Head of caudate nucleus (tissue), 42 donors: ENCODE results near the gene NFE2L2.
"Not testable (repeated sequence)": the region's sequence is repeated elsewhere in the genome, so short reads cannot be mapped to it uniquely, and the experiment has no call there.

Experiments
- DNase-seq, 42 donors: peaks; one replicate each; pipeline versions ENCODE4 v3.0.0 to v3.0.0-alpha.2; 2020 to 2021; ENCODE audit warnings: mixed read lengths in 7 of 42
- intact Hi-C: fragments of 100-400 bp; cut with DNase I; formaldehyde crosslinking; loops from one replicate; pipeline ENCODE4 v1.15.0; 2022

NFE2L2 gene

DNA sequence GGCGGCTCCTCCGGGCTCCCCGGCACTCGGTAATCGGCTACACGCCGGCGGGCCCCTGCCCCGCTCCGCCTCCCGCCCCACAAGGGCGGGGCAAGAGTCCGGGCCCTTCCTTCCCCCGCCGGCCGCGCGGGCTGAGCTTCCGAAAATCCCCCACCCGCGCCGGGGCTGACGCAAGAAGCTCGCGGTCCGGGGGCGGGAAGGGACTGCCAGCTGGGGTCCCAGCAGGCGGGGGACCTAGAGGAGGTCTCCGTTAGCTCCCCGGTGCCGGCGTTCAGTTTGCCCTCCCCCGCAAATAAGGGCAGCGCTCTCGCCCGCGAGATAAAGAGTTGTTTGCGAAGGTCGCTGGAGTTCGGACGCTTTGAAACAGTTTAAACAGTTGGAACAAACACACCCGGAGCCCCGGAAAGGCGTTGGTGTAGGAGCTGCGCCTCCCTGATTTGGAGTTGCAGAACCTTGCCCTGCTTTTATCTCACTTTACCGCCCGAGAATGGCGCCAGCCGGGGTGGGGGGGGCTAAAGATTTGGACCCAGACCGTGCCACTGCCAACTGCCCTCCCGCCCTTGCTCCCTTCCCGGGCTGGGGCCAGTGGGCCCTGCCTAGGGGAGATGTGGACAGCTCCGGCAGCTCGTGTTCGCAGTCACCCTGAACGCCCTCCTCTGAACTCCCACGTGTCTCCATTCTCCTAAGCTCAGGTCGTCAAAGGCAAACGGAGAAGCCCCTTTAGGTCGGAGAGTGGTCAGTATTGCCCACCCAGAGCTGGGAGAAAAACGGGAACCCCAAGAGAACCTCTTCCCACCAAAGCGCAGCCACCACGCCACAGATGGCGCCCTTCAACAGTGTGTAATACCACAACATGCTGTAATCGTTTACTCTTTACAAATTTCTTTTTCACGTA, at the start of gene NFE2L2:
TSS of gene NFE2L2 (minus strand) at position 35 of the 895 bp plus-strand sequence. CDS start 151 bp downstream, outside the sequence.
- intact Hi-C loops = loop anchor here (1.0 to 10.0 kb wide), 4 partner anchors 53 to 130 kb away; partner anchors contain the start of genes AGPS and HNRNPA3
- DNase-seq = peak; percentile 68 to 97 (median 92)

DNA sequence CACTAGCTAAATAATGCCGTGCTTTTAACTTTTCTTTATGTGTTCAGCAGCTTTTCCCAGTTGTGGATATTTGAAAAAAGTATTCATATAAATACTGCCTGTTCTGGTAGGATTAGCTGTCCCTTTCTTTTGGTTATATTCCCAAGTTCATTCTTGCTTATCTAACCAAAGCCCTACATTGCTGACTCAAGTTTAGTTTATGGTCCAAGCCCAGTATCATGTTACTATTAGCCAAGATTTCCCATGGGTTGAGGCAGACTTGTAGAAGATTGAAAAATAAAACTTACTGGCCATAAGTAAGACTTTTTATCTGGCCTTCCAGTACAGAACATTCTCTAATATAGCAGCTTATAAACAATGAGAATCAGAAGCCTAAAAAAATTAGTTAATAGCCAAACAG, 49.7 kb upstream of the NFE2L2 start:
- intact Hi-C loops = no loop called here
- DNase-seq = no peak

DNA sequence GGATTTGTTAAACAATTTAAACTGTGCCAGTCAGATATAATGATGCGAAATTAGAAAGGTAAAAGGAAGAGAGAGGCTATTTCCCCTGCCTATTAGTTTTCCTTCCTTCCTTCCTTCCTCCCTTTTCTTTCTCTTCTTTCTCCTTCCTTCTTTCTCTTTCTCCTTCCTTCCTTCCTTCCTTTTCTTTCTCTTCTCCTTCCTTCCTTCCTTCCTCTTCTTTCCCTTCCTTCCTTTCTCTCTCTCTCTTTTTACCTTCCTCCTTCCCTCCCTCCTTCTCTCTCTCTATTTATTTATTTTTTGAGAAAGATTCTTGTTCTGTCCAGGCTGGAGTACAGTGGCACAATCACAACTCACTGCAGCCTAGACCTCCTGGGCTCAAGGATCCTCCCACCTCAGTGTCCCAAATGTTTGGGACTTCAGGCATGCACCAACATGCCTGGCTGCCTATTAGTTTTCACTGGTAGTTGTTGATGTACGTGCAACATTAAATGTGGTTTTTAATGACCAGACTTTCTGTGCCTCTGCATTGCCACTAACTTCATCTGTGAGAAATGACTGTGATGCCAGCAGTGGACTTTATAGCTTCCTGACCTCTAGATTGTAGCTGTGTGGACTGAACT, 48.7 kb upstream of the NFE2L2 start:
- DNase-seq = no peak
- intact Hi-C loops = no loop called here

DNA sequence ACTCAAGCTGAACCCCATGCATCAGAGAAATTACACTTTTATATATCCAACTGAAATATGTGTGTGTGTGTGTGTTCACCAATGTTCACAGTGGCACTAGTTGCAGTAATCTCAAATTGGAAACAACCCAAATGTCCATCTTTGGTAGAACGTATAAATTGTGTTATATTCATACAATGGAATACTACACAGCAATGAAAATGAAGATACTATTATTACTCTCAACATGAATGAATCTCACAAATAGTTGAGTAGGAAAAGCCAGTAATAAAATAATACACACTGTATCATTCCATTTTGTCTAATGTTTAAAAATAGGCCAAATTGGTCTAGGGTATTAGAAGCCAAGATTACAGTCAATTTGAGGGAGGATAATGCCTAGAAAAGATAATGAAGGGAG, 48.0 kb upstream of the NFE2L2 start:
- DNase-seq = no peak
- intact Hi-C loops = no loop called here

DNA sequence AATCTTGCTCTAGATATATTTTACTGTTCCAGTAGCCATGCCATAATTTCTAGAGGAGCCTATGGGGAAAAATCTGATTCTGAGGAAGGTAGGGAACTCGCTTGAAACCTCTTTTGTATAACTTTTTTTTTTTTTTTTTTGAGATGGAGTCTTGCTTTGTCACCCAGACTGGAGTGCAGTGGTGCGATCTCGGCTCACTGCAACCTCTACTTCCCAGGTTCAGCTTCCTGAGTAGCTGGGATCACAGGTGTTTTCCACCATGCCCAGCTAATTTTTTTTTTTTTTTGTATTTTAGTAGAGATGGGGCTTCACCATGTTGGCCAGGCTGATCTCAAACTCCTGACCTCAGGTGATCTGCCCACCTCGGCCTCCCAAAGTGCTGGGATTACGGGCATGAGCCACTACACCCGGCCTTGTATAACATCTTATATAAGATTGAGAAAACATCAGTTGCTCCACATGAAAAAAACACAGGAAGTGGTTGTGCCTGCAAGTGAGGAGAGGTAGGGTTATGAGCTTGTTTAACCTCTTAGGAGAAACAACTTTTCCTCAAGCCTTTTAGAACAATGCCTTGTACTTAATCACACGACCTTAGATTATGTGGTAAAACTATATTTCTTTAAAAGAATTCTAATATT, 45.3 kb upstream of the NFE2L2 start:
- intact Hi-C loops, DNase-seq: not testable (repeated sequence)

DNA sequence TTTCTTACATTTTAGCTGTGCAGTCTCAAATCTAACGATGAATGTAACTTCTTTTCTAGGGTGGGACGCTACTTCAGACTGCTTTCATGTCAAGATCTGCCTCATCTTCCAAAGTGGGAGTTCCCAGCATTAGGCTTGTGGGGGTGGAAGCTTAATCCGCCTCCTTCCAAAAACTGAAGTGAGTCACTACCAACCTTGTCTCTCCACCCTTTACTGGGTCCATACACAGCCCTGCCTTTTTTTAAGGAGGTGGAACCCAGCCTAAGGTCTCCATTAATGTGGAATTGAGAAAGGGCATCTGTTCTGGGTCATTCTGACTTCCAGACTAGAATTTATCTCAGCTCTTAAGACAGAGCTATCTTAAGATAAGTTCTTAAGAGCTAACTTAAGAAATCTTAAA, 42.0 kb upstream of the NFE2L2 start:
- peak in 28 of 42 donors; percentile 22 to 82 (median 42) for DNase-seq
- intact Hi-C loops = no loop called here

DNA sequence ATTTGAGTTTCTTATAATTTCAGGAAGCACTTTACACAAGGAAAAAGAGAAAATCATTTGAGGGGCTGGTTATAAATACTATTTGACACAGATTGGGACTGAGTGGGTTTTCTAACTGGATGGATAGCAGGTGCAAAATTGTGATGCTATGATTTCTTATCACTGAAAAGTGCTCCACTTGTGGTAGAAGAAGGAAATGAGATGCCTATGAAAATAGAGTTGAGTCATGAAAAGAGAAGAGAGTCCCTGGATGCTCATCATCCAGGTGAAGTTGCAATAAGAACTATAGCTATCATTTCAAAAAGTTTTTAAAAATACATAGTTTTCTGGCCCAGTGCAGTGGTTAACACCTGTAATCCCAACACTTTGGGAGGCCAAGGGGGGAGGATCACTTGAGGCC, 39.4 kb upstream of the NFE2L2 start:
- intact Hi-C loops = no loop called here
- no peak for DNase-seq

DNA sequence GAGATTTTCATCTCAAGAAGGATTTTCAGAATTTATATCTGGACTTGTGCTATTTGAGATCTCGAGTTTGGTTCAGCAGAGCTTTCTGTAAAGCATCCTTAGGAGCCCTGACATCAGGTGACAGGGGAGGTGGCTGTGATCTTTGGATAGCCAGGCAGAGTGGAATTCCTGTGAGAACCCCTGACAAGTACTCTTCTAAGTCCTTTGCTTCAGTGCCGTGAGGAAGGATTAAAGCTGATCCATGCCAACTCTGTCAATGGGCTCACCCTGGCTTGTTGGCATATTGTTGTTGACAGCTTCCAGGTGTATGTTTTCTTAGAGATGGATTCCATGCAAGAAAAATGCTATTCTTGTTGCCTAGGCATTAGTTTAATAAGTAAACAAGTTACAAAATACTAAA, 38.0 kb upstream of the NFE2L2 start:
- intact Hi-C loops = no loop called here
- no peak for DNase-seq

DNA sequence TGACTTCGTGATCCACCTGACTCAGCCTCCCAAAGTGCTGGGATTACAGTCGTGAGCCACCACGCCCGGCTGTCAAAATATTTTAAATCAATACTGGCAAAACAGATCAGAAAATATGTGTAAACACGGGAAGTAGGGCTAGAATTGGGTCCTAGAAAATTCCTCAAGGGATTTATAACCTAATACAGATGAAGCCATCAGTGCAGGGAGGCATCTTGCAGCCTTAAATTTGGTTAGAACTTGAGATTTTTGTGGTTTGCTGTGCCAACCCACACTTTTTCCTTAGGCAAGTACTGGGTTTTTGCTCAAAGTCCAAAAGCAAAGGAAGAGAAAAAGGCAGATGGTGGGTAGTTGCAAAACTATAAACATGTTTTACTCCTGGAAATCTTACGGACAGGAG, 33.7 kb upstream of the NFE2L2 start:
- DNase-seq = no peak
- intact Hi-C loops = no loop called here

DNA sequence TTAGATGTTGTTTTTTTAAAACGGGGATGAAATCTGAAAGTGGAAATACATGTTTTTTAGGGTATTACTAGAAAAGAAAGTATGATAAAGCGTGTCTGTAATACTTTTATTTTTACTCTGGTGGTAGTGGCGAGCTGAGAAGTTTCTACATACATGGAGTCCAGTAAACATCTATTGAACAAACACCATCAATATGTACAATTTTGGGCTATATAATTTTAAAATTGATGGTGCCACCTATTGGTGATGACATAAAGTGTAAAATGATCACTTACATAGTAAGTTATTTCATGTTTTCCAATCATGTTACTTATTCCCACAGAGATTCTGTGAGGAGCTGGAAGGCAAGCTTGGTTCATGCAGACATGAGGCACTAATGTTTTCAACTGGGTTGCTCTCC, 31.5 kb upstream of the NFE2L2 start:
- DNase-seq = no peak
- intact Hi-C loops = no loop called here

DNA sequence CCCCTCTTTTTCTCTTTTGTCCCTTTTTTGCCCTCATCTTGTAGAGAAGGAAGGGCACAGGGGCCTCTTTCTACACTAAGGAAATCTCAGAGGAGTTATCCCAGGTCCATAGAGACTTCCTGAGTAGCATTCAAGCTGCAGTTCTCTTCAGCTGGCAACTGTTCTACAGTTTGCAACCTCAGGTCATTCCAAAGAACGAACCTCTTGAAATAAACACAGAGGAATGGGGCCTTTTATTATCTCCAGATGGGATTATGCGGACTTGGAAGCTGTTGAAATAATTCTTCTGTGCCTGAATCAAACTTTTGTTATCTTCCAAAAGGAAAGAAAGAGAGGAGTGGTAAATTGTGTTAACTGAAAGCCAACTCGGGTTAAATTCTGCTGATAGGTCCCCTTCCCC, 31.0 kb upstream of the NFE2L2 start:
- DNase-seq = no peak

DNA sequence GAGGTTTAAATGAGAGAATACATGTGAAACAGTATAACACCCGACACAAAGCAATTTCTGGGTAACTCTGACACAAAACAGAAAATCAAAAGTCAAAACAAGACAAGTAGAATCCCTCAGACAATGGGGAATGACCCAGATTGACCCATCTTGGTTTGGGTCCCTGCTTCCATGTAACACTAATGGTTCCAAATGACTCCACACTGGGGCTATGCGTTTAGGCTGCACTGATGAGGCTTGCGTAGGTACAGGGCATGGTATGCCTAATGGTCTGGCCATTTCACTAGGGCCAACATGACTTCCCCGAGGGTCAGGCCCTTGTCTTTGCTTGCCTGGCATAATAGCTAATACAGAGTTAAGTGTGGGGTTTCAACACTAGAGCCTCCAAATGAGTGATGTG, 27.2 kb upstream of the NFE2L2 start:
- DNase-seq = no peak
- intact Hi-C loops = no loop called here

More for the DNA sequence above, 31.0 kb upstream of the NFE2L2 start:
- intact Hi-C loops = no loop called here

DNA sequence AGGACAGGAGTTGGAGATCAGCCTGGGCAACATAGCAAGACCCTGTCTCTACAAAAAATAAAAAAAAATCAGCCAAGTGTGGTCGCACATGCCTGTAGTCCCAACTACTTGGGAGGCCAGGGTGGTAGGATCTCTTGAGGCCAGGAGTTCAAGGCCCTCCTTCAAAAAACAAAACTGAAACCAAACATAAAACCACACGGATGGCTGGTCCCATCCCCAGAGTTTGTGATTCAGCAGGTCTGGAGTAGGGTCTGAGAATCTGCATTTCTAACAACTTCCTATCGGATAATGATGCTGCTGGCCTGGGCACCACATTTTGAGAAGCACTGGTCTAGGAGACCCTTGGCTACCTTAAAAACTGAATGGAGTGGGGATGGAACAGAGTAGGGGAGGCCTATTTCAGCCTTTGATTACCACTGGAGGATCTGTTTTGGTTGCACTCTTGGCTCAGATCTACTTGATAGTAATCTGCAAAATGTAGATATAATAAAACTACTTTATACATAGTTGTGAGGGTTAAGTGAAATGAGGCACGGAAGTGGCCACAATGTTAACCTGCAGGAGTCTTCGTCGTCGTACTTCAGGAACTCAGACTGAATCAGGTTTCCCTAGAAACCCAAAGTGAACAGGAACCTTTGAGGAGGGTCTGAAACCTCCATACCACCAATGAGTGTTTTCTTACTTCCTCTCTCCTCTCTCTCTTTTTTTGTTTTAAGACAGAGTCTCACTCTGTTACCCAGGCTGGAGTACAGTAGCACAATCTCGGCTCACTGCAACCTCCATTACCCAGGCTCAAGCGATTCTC, 25.5 kb upstream of the NFE2L2 start:
- intact Hi-C loops = no loop called here
- no peak for DNase-seq

DNA sequence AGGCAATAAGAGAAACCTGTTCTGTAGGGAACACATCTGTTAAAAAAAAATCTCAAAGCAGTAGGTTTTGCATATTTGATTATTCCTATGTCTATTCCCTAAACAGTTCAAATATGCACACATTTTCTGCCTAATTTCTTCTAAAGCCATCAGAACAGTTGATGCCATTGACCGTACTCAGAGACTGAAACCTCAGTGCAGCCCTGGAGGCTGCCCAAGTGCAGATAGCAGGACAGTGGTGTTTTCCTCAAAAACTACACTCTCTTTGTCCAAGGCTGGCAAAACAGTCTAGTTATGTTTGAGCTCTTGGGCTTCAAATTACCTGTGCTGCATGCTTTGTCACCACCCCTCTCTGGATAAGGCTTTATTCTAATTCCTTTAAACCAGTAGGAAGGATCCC, 23.3 kb upstream of the NFE2L2 start:
- DNase-seq = no peak
- intact Hi-C loops = no loop called here

DNA sequence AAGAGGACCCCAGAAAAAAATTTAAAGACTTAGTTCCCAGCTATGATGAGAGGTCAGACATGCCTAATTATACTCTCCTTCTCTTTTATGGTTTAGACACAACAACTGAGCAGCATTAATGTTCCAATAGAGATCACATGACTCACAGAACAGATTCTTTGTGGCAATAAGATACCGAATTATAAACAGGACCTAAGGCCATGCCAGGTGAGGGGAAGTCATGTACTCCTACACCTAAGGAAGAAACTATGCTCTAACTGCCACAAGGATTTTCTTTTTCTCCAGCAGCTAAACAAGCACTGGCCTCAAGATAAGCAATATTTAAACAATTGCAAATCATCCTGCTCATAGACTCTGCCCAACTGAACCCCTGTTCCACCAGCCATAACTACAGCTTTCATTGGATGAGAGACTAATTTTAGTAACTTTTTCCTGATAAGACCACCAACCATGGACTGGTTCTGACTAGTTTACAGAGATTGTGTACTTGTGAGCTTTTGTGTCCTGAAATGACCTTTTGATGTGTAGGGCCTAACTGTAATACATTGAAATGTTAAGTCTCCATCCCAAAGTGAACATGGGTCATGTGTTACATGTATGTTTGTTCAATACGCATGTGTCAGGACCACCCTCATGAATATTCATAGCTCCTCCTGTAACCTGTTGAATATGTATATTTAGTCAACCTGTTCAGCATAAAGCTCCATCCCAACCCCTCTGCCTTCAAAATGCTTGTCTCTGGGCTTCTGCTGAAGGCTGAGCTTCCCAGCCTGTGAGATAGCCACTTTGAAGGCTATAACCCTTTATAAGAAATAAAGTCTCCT, 21.6 kb upstream of the NFE2L2 start:
- intact Hi-C loops = no loop called here
- DNase-seq = no peak

DNA sequence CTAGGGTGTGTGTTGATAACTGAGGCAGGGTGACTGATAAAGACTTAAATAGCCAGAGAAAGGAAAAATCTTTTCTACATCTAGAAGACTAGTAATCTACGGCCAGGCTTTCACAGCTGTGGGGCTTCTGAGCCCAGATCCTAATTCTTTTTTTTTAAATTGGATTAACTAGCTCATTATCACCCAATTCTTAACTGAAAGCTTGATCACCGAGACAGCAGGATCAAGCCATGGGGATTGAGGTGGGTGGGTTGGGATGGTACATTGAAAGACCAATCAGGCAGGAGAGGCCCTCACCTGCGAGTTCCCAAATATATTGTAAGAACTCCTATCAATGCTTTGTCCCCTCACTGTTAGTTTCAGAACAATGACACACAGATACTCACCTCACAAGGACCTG, 20.0 kb upstream of the NFE2L2 start:
- no peak for DNase-seq
- intact Hi-C loops = no loop called here

DNA sequence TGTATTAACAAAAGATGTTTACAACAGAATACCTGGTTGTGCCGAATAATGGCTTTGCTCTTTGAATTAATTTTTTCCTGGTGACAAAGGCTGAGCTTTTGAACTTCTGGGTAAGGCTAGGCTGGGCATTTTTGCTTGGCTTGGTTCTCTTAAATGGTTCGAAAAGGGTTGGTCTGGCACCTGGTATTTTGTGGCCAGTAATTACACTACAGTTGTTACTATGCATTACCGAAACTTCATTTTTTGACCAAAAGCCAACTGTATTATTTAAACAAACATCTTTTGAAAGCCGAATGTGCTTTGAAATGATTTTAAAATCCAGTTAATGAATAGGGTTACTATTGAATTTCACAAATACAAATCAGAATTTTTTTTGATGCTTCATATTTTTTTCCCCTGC, 19.4 kb upstream of the NFE2L2 start:
- intact Hi-C loops = no loop called here
- no peak for DNase-seq

DNA sequence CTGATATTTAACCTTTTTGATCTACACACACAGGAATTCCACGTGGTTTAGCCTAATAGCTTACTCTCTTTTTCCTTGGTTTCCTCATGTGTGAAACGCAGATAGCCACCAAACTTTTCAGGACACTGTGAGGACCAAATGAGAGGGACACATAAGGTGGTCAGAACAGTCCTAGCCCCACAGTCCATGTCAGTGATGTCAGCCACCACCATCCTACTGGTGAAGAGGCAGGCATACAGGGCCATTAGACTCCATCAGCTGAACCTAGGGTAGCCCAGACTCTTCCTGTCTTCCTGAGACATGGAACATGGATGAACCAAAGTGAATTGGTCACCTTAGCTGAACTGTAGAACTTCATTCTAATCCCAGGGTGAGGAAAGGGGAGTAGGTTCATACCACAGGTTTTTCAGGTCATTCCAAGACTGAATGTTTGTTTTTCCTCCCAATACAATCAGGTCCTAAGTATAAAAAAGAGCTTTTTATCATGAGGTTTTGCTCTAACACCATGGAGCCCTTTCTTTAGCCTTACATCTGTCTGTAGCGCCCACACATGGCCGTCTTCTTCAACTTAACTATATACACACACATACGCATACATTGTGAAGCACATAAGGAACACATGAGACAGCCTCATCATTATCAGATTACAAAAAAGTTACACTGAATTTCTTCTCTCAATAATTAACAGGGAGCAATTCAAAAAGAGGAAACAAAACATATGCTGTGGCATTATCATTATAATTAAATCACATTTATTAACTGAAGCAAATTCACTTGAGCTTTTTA, 18.5 kb upstream of the NFE2L2 start:
- intact Hi-C loops = no loop called here

More for the DNA sequence above, 18.5 kb upstream of the NFE2L2 start:
- no peak for DNase-seq
